HepG2 (cell line): Measurements from ENCODE around the gene NRG2. TPM values are rescaled to one million over a fixed set of nuclear protein-coding genes. Genes with fewer than 3 reads are reported as not detected.

ENCODE experiments used
- ATAC-seq: fragments of 200-7000 bp; cut with Tn5 transposase; 3 replicates; pipeline ENCODE4 v1.9.1; 2020; ENCODE audit warnings: mild to moderate bottlenecking, moderate library complexity
- BruUV-seq: library from RNA; stranded (reverse); fragments of 400-500 nt; replicated peaks from 2 replicates; lab custom pipeline; 2021; lab: Mats Ljungman, UMichigan
- CTCF ChIA-PET: fragments of 300-600 bp; formaldehyde crosslinking; extraction: SDS; loops from one replicate; lab custom pipeline; 2021; ENCODE audit warnings: low total read pairs, inconsistent platforms, low intra/inter-chr PET ratio; lab: Yijun Ruan, JAX
- POLR2A ChIA-PET: fragments of 350-600 bp; sonication (Branson Sonifier 250); formaldehyde crosslinking; loops from one replicate; lab custom pipeline; 2020; ENCODE audit warnings: antibody characterized with exemption, inconsistent platforms; lab: Yijun Ruan, JAX
- DNase-seq: peaks from one replicate; pipeline ENCODE4 v3.0.0-alpha.2; 2015; ENCODE audit warnings: low spot score
- FAIRE-seq: peaks from 3 replicates; lab custom pipeline; 2011; peaks lifted over from hg19 to GRCh38; lab: Jason Lieb, UNC
- H2AFZ ChIP-seq: one replicate; pipeline ENCODE4 v1.6.1; 2011; ENCODE audit warnings: low read length, inconsistent platforms
- H3K27ac ChIP-seq: fragments of 300-600 bp; 3 replicates; pipeline ENCODE4 v1.8.0; 2011; ENCODE audit warnings: mixed run types, mild to moderate bottlenecking, mixed read lengths, low read length, inconsistent platforms; ENCODE audit not compliant: insufficient read depth; ENCODE audit errors: extremely low read length
- H3K27me3 ChIP-seq, 2 experiments: fragments of 200-600 bp in 1 of 2; 2 replicates in 1 of 2; 3 replicates in 1 of 2; pipeline versions ENCODE4 v1.6.0 to v1.8.0; 2011; ENCODE audit warnings: low read length in 2 of 2, mild to moderate bottlenecking in 2 of 2, moderate library complexity in 2 of 2, inconsistent platforms in 1 of 2; ENCODE audit not compliant: insufficient read depth in 2 of 2, control insufficient read depth in 1 of 2
- H3K36me3 ChIP-seq, 2 experiments: fragments of 200-600 bp in 1 of 2; replicated peaks in 1 of 2; 2 replicates in 1 of 2; 3 replicates in 1 of 2; pipeline versions ENCODE4 v1.5.1 to v1.8.0; 2011; ENCODE audit warnings: low read length in 2 of 2, inconsistent platforms in 1 of 2; ENCODE audit not compliant: insufficient read depth in 2 of 2, control insufficient read depth in 1 of 2
- H3K4me1 ChIP-seq: 2 replicates; pipeline ENCODE4 v1.5.1; 2012; ENCODE audit warnings: low read length, inconsistent platforms; ENCODE audit not compliant: insufficient read depth
- H3K4me2 ChIP-seq: 2 replicates; pipeline ENCODE4 v1.6.0; 2011; ENCODE audit warnings: low read depth, low read length, inconsistent platforms
- H3K4me3 ChIP-seq, 3 experiments: fragments of 200-600 bp in 1 of 3; sonication (generic), shearing (Covaris generic) in 1 of 3; replicated peaks in 1 of 3; 2 replicates each; pipeline ENCODE4 v1.5.1; 2011 to 2016; ENCODE audit warnings: low read length in 3 of 3, inconsistent platforms in 2 of 3, low read depth in 2 of 3, mild to moderate bottlenecking in 2 of 3, control low read depth in 1 of 3, mixed read lengths in 1 of 3; ENCODE audit not compliant: insufficient read depth in 1 of 3
- H3K79me2 ChIP-seq: one replicate; pipeline ENCODE4 v1.6.1; 2011; ENCODE audit warnings: low read length, inconsistent platforms; ENCODE audit not compliant: insufficient read depth
- H3K9ac ChIP-seq: 2 replicates; pipeline ENCODE4 v1.6.0; 2011; ENCODE audit warnings: mild to moderate bottlenecking, low read depth, low read length, inconsistent platforms; ENCODE audit not compliant: insufficient read depth
- H3K9me3 ChIP-seq: 2 replicates; pipeline ENCODE4 v1.5.1; 2012; ENCODE audit warnings: mild to moderate bottlenecking, low read length
- H4K20me1 ChIP-seq: 2 replicates; pipeline ENCODE4 v1.6.0; 2011; ENCODE audit warnings: inconsistent platforms, mild to moderate bottlenecking, low read length, moderate library complexity; ENCODE audit not compliant: insufficient read depth
- CBX5 ChIP-seq: sonication (generic); formaldehyde crosslinking; IDR thresholded peaks from 2 replicates; pipeline ENCODE4 v1.4.0; 2020; ENCODE audit warnings: missing genetic modification reagents, borderline replicate concordance
- CSRNP1 ChIP-seq: sonication (generic); formaldehyde crosslinking; IDR thresholded peaks from 2 replicates; pipeline ENCODE4 v1.8.1; 2023; ENCODE audit warnings: mild to moderate bottlenecking, missing genetic modification reagents
- POLR2AphosphoS2 ChIP-seq: IDR thresholded peaks from 2 replicates; pipeline ENCODE4 v1.6.1; 2011; ENCODE audit warnings: low read depth, low read length, improper control_type of control experiment
- RAD21 ChIP-seq: fragments of 450-650 bp; formaldehyde crosslinking; IDR thresholded peaks from 2 replicates; pipeline ENCODE4 v1.5.0; 2020; ENCODE audit warnings: mild to moderate bottlenecking
- ZC3H13 ChIP-seq: sonication (generic); formaldehyde crosslinking; IDR thresholded peaks from 2 replicates; pipeline ENCODE4 v1.8.1; 2023; ENCODE audit warnings: mild to moderate bottlenecking, missing genetic modification reagents, moderate library complexity
- ZHX2 ChIP-seq, 2 experiments: sonication (generic) in 1 of 2; formaldehyde crosslinking in 1 of 2; IDR thresholded peaks; 2 replicates each; pipeline versions ENCODE4 v1.6.1 to v1.9.0; 2014 to 2022; ENCODE audit warnings: antibody characterized with exemption in 1 of 2, borderline replicate concordance in 1 of 2, inconsistent platforms in 1 of 2, low read depth in 1 of 2, missing genetic modification reagents in 1 of 2
- ZNF10 ChIP-seq: sonication (generic); formaldehyde crosslinking; IDR thresholded peaks from 2 replicates; pipeline ENCODE4 v1.4.0; 2020; ENCODE audit warnings: mild to moderate bottlenecking, low read depth, missing genetic modification reagents, borderline replicate concordance
- ZNF687 ChIP-seq: sonication (generic); formaldehyde crosslinking; IDR thresholded peaks from 2 replicates; pipeline ENCODE4 v1.5.1; 2020; ENCODE audit warnings: mild to moderate bottlenecking, missing genetic modification reagents, moderate library complexity
- WGBS: methylation state at CpG from one replicate; pipeline ENCODE4 v1.1.6; 2017; ENCODE audit warnings: low lambda C conversion rate; 5-methylcytosine and 5-hydroxymethylcytosine counted together
- in situ Hi-C: cut with HindIII; loops from 2 replicates; pipeline ENCODE4 v1.10.0; 2017; ENCODE audit warnings: low pct_unique_long_range_greater_than_20kb; ENCODE audit not compliant: extremely low pct_ligation_motif_present
- intact Hi-C: fragments of 100-400 bp; cut with micrococcal nuclease; formaldehyde crosslinking; loops from one replicate; pipeline ENCODE4 v1.10.0; 2022; ENCODE audit not compliant: unreplicated experiment
- polyA plus RNA-seq, 8 experiments: library from polyadenylated mRNA; depleted of rRNA in 3 of 8; stranded (reverse) in 7 of 8; unstranded in 1 of 8; fragments of >200 nt; fragmentation: Illumina TruSeq in 4 of 8; extraction: Trizol in 4 of 8; gene quantifications; 2 replicates each; pipeline versions ENCODE4 v1.2.1 to v1.2.3, GENCODE V29; 2011 to 2016; ENCODE audit warnings: low read depth in 4 of 8, missing spikeins in 1 of 8, mixed read lengths in 1 of 8; ENCODE audit not compliant: insufficient read depth in 1 of 8
- total RNA-seq, 5 experiments: library from RNA; depleted of rRNA; stranded (reverse); fragments of >200 nt; fragmentation: Illumina TruSeq; extraction: Trizol; gene quantifications; 2 replicates each; pipeline ENCODE4 v1.2.3, GENCODE V29; 2016; ENCODE audit warnings: low read depth in 1 of 5

Gene NRG2
- total and polyA plus RNA-seq, 2 of the 13 experiments (the other 11 are each of a cell fraction or from before 2014, with no cell fraction given), result not detected

- TF ChIP-seq ZHX2 (IDR thresholded peaks at IDR 0.05; ENCODE audit: low read depth) (no peak), ZHX2 (CRISPR knock-in tag; IDR thresholded peaks at IDR 0.05; ENCODE audit: borderline replicate concordance) (no peak), RAD21 (CRISPR knock-in tag) (no peak)
Observed at GRCh38 chr5:139806726-139807646, 236.1 kb downstream of the NRG2 start (continued).

- intact Hi-C loops, result no loop called here
- no peak for ATAC-seq
- no peaks in the 10 kb centered on the region for H3K79me2 ChIP-seq
- H3K9ac ChIP-seq, result no peak overlapping the region
- no peaks in the 10 kb centered on the region for H3K4me1 ChIP-seq
- no peak overlapping the region for H3K4me3 ChIP-seq
- peaks cover 8 to 41% of the 10 kb centered on the region in 2 experiments; a peak in 4 of 5 replicates for H3K27me3 ChIP-seq
- CTCF ChIA-PET, result no interaction called here
- no peak overlapping the region for H2AFZ ChIP-seq
- H3K4me2 ChIP-seq, result no peak overlapping the region
- H3K36me3 ChIP-seq, result no peaks in the 10 kb centered on the region
- POLR2A ChIA-PET, result no interaction called here
- no peak for FAIRE-seq
- H3K27ac ChIP-seq, result no peak overlapping the region
- in situ Hi-C loops, result no loop called here
- BruUV-seq, result no TSS peak
- H3K9me3 ChIP-seq, result no peaks in the 10 kb centered on the region
- WGBS, result no CpG with 5 or more reads among the region's 4 CpGs
- peaks cover 2% of the 10 kb centered on the region; the same call in 1 of the 2 replicates for H4K20me1 ChIP-seq
- DNase-seq, result no peak
- no peak for TF ChIP-seq CSRNP1
- TF ChIP-seq ZNF687, result no peak
- no peak for TF ChIP-seq ZNF10
- no peak for TF ChIP-seq ZC3H13 (CRISPR knock-in tag)
- TF ChIP-seq CBX5 (CRISPR knock-in tag), result no peak
- no peak for TF ChIP-seq POLR2AphosphoS2
Observed at GRCh38 chr5:139806111-139806510, 237.0 kb downstream of the NRG2 start.
